ENCODE data around the gene SP6. TPM values are rescaled to one million over a fixed set of nuclear protein-coding genes. Genes with fewer than 3 reads are reported as not detected.

SP6 gene
- total and polyA plus RNA-seq, 2 of the 8 experiments (the other 6 are each of a cell fraction or from before 2014, with no cell fraction given): 1.2 to 1.5 TPM

DNA sequence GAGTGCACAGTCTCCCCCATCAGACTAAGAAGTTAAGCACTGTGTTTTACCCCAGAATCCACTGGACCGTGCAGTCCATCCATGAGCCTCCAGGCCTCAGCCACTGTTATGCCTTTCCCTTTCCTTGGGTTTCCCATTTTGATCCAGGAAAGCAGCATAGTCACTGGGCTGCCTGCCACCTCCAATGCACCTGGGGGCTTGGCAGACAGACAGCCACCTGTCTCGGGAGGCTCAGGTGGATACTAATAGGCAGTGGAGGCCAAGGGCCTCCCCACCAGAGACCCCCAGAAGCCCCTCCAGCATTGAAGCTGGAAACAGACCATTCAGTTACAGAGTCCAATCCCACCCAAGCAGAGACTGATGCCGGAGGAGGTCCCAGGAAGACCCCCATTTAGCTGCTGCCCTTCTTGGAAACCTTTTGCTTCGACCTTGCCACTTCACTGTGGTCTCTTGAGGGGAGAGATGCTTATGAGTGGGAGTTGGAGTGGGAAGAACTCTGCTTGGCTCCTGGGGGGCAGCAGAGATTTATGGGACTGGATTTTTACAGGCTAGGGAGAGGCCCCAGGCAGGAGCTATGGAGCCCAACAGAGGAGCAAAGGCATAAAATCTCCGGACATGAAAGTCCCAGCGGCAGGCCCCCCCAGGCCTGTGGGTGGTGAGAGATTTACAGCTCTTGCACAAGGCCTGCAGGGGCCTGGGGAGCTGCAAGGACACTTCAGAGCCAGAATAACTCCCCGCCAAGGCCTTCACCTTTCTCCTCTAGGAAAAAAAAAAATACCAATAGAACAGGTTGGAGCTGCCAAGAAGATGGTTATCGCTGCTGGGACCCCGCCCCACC lies 32.8 kb upstream of the SP6 start:
- Histone ChIP-seq H3K14ac (ENCODE audit: insufficient read length) (no peak overlapping the region), H3K9me3 (ENCODE audit: insufficient read depth in 2 of 2, low read depth in 1 of 2, low read length in 1 of 2) (no peaks in the 10 kb centered on the region), H3K18ac (ENCODE audit: extremely low read depth, low read length) (no peak overlapping the region; the same call in 1 of the 2 replicates), H4K20me1 (replicated peaks in 1 of 2; ENCODE audit: control insufficient read depth in 1 of 2, insufficient read depth in 2 of 2, low read length in 2 of 2) (no peaks in the 10 kb centered on the region), H3K4me2 (ENCODE audit: insufficient read depth in 1 of 2, low read depth in 2 of 2, low read length in 2 of 2) (no peak overlapping the region), H4K5ac (ENCODE audit: insufficient read length, low read depth, low read length) (no peak overlapping the region), H3K79me1 (ENCODE audit: low read depth, low read length) (no peaks in the 10 kb centered on the region), H3K36me3 (ENCODE audit: control insufficient read depth in 2 of 4, insufficient read depth in 4 of 4, low read length in 3 of 4) (no peaks in the 10 kb centered on the region), H2BK5ac (ENCODE audit: low read depth, low read length) (no peak overlapping the region), H3K4ac (replicated peaks; ENCODE audit: insufficient read length, low read depth, low read length) (no peak overlapping the region), H4K8ac (ENCODE audit: extremely low read depth, insufficient read depth, low read length) (no peak overlapping the region), H2AK5ac (ENCODE audit: low read depth, low read length) (no peak overlapping the region), H3K9ac (replicated peaks in 1 of 4; ENCODE audit: extremely low read depth in 1 of 4, low read depth in 3 of 4, low read length in 3 of 4) (no peak overlapping the region), H3K4me3 (ENCODE audit: extremely low read depth in 1 of 4, insufficient read depth in 2 of 4, low read depth in 3 of 4, low read length in 4 of 4) (no peak overlapping the region), H2BK20ac (ENCODE audit: low read length) (no peak overlapping the region), H3K56ac (replicated peaks; ENCODE audit: insufficient read length, low read depth, low read length) (no peak overlapping the region), H2AFZ (ENCODE audit: low read length) (no peak overlapping the region), H2BK15ac (ENCODE audit: low read length) (no peak overlapping the region), H3K4me1 (replicated peaks in 1 of 4; ENCODE audit: control insufficient read depth in 3 of 4, insufficient read depth in 4 of 4, low read length in 3 of 4) (peaks cover 0 to 14% (median 9%) of the 10 kb centered on the region in 4 experiments; a peak in 6 of 7 replicates), H3K23ac (ENCODE audit: insufficient read length) (no peak overlapping the region), H3K79me2 (ENCODE audit: control insufficient read depth in 1 of 2, insufficient read depth in 2 of 2, low read length in 2 of 2) (no peaks in the 10 kb centered on the region), H2BK12ac (ENCODE audit: low read depth, low read length) (0 out of 2 replicates have a peak overlapping the region, but pooled peaks have one; percentile 39), H3K27me3 (replicated peaks in 1 of 4; ENCODE audit: control insufficient read depth in 3 of 4, extremely low read depth in 1 of 4, insufficient read depth in 3 of 4, low read length in 3 of 4) (no peaks in the 10 kb centered on the region), H3K27ac (ENCODE audit: low read depth, low read length) (no peak overlapping the region), H2BK120ac (replicated peaks; ENCODE audit: low read depth, low read length) (peak overlapping the region; percentile 33), H4K91ac (replicated peaks; ENCODE audit: insufficient read length, low read length) (no peak overlapping the region), H3K23me2 (ENCODE audit: low read depth, low read length) (no peaks in the 10 kb centered on the region)
- WGBS, 2 experiments (ENCODE audit: extremely low coverage in 1 of 2, insufficient coverage in 1 of 2, insufficient read length in 1 of 2, insufficient replicate concordance in 2 of 2, low coverage in 1 of 2, low lambda C conversion rate in 2 of 2, missing lambda C conversion rate in 1 of 2): 72% methylated on average over 9 of the region's 9 CpGs; no CpG with 5 or more reads in 1 of the 2 experiments
- CTCF ChIA-PET (ENCODE audit: partially characterized antibody): interaction anchor here (0.6 to 18.8 kb wide), 12 partner anchors 9 to 720 kb away, joined by 3 to 1206 read pairs (median 4); partner anchors contain the start of genes SCRN2 and SP6
- POLR2A ChIA-PET (ENCODE audit: partially characterized antibody): interaction anchor here (1.0 to 2.8 kb wide), 11 partner anchors 11 to 165 kb away, joined by 3 to 17 read pairs (median 5); partner anchors contain the start of genes LRRC46, MRPL10, NFE2L1 and SCRN2
- DNase-seq (ENCODE audit: low read depth in 1 of 2, low spot score in 2 of 2) (no peak), FAIRE-seq (no peak)
- TF ChIP-seq RAD21 (IDR thresholded peaks at IDR 0.05 in 1 of 2, conservative IDR thresholded peaks at IDR 0.05 in 1 of 2; ENCODE audit: low read depth in 2 of 2, low read length in 2 of 2): no peak
- TF ChIP-seq SAP30 (IDR thresholded peaks at IDR 0.05; ENCODE audit: insufficient read depth, insufficient replicate concordance, low read length): no peak
- TF ChIP-seq KDM4A (IDR thresholded peaks at IDR 0.05; ENCODE audit: low read depth, low read length, severe bottlenecking): no peak
- no peak for TF ChIP-seq SIRT6 (IDR thresholded peaks at IDR 0.05; ENCODE audit: low read length)
- TF ChIP-seq, protein P1, sequence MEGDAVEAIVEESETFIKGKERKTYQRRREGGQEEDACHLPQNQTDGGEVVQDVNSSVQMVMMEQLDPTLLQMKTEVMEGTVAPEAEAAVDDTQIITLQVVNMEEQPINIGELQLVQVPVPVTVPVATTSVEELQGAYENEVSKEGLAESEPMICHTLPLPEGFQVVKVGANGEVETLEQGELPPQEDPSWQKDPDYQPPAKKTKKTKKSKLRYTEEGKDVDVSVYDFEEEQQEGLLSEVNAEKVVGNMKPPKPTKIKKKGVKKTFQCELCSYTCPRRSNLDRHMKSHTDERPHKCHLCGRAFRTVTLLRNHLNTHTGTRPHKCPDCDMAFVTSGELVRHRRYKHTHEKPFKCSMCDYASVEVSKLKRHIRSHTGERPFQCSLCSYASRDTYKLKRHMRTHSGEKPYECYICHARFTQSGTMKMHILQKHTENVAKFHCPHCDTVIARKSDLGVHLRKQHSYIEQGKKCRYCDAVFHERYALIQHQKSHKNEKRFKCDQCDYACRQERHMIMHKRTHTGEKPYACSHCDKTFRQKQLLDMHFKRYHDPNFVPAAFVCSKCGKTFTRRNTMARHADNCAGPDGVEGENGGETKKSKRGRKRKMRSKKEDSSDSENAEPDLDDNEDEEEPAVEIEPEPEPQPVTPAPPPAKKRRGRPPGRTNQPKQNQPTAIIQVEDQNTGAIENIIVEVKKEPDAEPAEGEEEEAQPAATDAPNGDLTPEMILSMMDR (IDR thresholded peaks at IDR 0.05; ENCODE audit: control extremely low read depth in 1 of 3, insufficient read depth in 1 of 3, low read depth in 1 of 3, low read length in 3 of 3): no peak
- TF ChIP-seq TCF12 (IDR thresholded peaks at IDR 0.05; ENCODE audit: low read depth, low read length): no peak
- no peak for TF ChIP-seq CBX8 (IDR thresholded peaks at IDR 0.05; ENCODE audit: borderline replicate concordance, low read depth, low read length)
- TF ChIP-seq TEAD4 (IDR thresholded peaks at IDR 0.05; ENCODE audit: low read depth, low read length): no peak

All from H1 (cell line).